ENCODE results near the gene TMPRSS13.

GRCh38 chr11:117966908-117967307, 37.7 kb upstream of the TMPRSS13 start:
- TF ChIP-seq CTCF (IDR thresholded peaks at IDR 0.05; ENCODE audit: poor library complexity) (no peak), EZH2phosphoT487 (IDR thresholded peaks at IDR 0.05; ENCODE audit: low read depth, severe bottlenecking, unreplicated experiment) (no peak), EZH2 (IDR thresholded peaks at IDR 0.05; ENCODE audit: borderline replicate concordance) (no peak)

All from hepatocyte (in vitro differentiated cells).